Body of pancreas (tissue), 4 donors: ENCODE results near the gene PGC. TPM values are rescaled to one million over a fixed set of nuclear protein-coding genes. Genes with fewer than 3 reads are reported as not detected.

Experiments used
- ATAC-seq: fragments of 150-250 bp; one replicate; pipeline ENCODE4 v1.9.1; 2016
- DNase-seq, 4 donors: peaks; one replicate each; pipeline ENCODE4 v3.0.0-alpha.2; 2019
- H3K27ac ChIP-seq, 4 donors: fragments of 200-600 bp; sonication (generic); 1 replicate in 3 of 4; 2 replicates in 1 of 4; pipeline versions ENCODE4 v1.5.1 to v1.6.1; 2016 to 2019; ENCODE audit warnings: mild to moderate bottlenecking in 1 of 4, mixed read lengths in 1 of 4, moderate library complexity in 1 of 4
- H3K27me3 ChIP-seq, 2 donors: fragments of 200-600 bp; sonication (generic); one replicate each; pipeline ENCODE4 v1.6.0; 2016; ENCODE audit warnings: mild to moderate bottlenecking in 1 of 2
- H3K36me3 ChIP-seq, 2 donors: fragments of 200-600 bp; sonication (generic); replicated peaks in 1 of 2; 2 replicates each; pipeline ENCODE4 v1.5.1; 2016; ENCODE audit warnings: low read depth in 2 of 2; ENCODE audit not compliant: insufficient read depth in 1 of 2
- H3K4me1 ChIP-seq: fragments of 200-600 bp; sonication (generic); one replicate; pipeline ENCODE4 v1.6.0; 2016
- H3K4me3 ChIP-seq, 2 donors: fragments of 200-600 bp; sonication (generic); 1 replicate in 1 of 2; 2 replicates in 1 of 2; pipeline ENCODE4 v1.5.1; 2016 to 2019
- H3K9me3 ChIP-seq, 3 donors: fragments of 200-600 bp; sonication (generic); 1 replicate in 2 of 3; 2 replicates in 1 of 3; pipeline ENCODE4 v1.5.1; 2016
- POLR2A ChIP-seq, 3 donors: fragments of 450-650 bp; IDR thresholded peaks; one replicate each; pipeline ENCODE4 v1.6.1; 2016; ENCODE audit warnings: antibody characterized with exemption in 3 of 3, mild to moderate bottlenecking in 2 of 3
- WGBS, 2 donors: methylation state at CpG; one replicate each; pipeline ENCODE4 v1.1.5; 2017; 5-methylcytosine and 5-hydroxymethylcytosine counted together
- intact Hi-C: fragments of 100-400 bp; cut with DNase I; formaldehyde crosslinking; loops from one replicate; pipeline ENCODE4 v1.15.1; 2023
- total RNA-seq, 2 donors: library from RNA; depleted of rRNA; stranded (reverse); fragments of >200 nt; gene quantifications; one replicate each; pipeline ENCODE4 v1.1.0, GENCODE V29; 2016
- TF ChIP-seq, protein P1 (sequence below), 7 experiments: fragments of 450-650 bp in 4 of 7; fragments of 200-600 bp in 3 of 7; sonication (generic) in 3 of 7; IDR thresholded peaks; one replicate each; pipeline ENCODE4 v1.5.1; 2016 to 2019; ENCODE audit warnings: antibody characterized with exemption in 7 of 7

The PGC gene
- total RNA-seq, 2 donors from 2014 or later, result 48.8 to 91.1 TPM

DNA sequence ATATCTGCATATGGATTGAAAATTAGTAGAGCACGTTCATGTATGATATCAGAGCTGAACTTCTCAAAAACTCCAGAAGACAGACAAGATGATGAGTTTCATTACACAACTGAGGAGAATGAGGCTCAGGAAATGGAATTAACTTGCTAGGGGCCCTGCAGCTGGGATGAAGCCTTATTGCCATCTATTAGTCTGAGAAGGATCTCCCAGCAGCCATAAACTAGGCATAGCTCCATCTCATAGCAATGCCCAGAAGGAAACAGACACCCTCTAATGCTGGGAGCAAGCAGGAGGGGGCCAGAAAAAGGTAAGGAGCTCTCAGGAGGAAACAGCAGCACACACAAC, 29.8 kb downstream of the PGC start:
- H3K27ac ChIP-seq, result no peak overlapping the region
- no peak for TF ChIP-seq POLR2A (IDR thresholded peaks at IDR 0.05)
- TF ChIP-seq, protein P1, sequence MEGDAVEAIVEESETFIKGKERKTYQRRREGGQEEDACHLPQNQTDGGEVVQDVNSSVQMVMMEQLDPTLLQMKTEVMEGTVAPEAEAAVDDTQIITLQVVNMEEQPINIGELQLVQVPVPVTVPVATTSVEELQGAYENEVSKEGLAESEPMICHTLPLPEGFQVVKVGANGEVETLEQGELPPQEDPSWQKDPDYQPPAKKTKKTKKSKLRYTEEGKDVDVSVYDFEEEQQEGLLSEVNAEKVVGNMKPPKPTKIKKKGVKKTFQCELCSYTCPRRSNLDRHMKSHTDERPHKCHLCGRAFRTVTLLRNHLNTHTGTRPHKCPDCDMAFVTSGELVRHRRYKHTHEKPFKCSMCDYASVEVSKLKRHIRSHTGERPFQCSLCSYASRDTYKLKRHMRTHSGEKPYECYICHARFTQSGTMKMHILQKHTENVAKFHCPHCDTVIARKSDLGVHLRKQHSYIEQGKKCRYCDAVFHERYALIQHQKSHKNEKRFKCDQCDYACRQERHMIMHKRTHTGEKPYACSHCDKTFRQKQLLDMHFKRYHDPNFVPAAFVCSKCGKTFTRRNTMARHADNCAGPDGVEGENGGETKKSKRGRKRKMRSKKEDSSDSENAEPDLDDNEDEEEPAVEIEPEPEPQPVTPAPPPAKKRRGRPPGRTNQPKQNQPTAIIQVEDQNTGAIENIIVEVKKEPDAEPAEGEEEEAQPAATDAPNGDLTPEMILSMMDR (IDR thresholded peaks at IDR 0.05), result no peak
- H3K9me3 ChIP-seq, result no peaks in the 10 kb centered on the region
- DNase-seq (no peak), ATAC-seq (no peak)
- WGBS, 2 donors, result 92 to 94% methylated on average over 1 of the region's 1 CpG
- no peak overlapping the region for H3K4me3 ChIP-seq
- intact Hi-C loops, result no loop called here
- H3K27me3 ChIP-seq, result no peaks in the 10 kb centered on the region
- no peaks in the 10 kb centered on the region for H3K36me3 ChIP-seq
- peaks cover 40% of the 10 kb centered on the region for H3K4me1 ChIP-seq

DNA sequence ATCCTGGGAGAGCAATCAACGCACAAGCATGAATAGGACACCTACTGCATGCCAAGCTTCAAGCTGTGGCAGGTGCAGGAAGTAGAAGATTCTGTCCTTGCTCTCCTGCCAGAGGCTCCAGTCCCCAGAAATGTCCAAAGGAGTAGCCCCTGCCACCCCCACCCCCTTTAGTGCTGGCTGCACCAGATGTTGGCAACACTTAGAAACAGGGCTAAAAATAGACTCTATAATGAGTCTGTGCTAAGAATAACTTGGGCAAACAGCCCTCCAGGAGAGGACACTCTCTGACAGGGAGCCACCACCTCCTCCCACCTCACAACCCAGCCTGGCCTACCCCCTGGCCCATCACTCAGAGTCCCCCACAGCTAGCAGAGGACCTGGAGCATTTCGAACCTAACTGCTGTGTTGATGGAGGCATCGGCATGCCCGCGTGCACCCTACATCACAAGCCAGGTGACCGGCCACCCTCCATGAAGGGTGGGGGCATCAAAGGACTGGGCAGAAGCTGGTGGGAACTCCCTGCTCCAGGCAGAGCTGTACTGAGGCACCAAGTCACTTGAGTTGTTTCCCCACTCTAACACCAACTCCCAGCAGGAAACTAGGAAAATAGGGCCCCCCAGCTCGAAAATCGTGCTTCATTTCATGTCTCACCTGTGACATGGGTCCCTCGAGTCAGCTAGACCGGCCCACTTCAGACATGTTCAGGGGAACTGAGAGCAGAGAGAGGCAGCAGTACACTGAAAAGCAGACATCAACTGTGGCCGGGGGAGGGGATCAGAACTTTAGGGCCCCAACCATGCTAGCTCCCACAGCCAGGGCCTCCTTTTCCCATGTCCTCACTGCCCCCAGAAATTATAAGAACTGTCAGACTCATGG, 30.4 kb downstream of the PGC start:
- peaks cover 46% of the 10 kb centered on the region for H3K4me1 ChIP-seq
- H3K27ac ChIP-seq, result no peak overlapping the region
- H3K36me3 ChIP-seq, result no peaks in the 10 kb centered on the region
- WGBS, 2 donors, result 74 to 95% methylated on average over 6 to 10 of the region's 11 CpGs
- H3K9me3 ChIP-seq, result no peaks in the 10 kb centered on the region
- TF ChIP-seq POLR2A (IDR thresholded peaks at IDR 0.05), result no peak
- TF ChIP-seq, protein P1 (IDR thresholded peaks at IDR 0.05), result no peak
- DNase-seq, result peak in 1 of 4 donors; percentile 23
- ATAC-seq, result no peak
- intact Hi-C loops, result no loop called here
- no peaks in the 10 kb centered on the region for H3K27me3 ChIP-seq
- no peak overlapping the region for H3K4me3 ChIP-seq

DNA sequence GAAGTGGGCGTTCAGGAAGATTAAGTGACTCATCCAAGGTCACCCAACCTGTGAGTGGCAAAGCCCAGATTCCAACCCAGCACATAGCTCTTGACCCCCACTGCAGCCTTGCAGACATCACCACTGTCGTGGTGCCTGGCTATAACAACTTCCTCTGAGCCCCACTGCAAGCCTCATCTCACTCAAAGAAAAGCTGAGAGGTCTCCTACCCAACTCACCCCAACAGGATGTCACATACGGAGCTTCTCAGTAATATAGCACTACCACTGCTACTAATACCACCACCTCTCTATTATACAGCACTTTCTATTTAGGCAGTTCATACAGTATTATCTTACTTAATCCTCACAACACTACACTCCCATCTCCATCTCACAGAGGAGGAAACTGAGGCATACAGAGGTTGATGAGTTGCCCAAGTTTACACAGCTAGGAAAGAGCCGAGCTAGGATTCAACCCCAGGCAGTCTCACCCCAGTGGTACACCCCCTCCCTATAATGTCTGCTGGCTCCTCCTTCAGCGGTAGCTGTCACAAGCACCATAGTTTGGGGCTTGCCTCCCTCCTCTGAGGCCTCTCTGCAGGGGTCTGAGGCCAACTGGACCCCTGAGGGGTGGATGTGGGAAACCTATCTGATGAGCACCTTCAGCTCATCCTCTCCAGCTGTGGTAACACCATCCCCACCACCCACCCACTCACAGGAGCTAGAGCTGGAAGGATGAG, 31.2 kb downstream of the PGC start:
- no peak for ATAC-seq
- WGBS, 2 donors, result 65% methylated on average over 5 of the region's 5 CpGs
- Histone ChIP-seq H3K27me3 (no peaks in the 10 kb centered on the region), H3K36me3 (no peaks in the 10 kb centered on the region), H3K27ac (no peak overlapping the region), H3K4me3 (no peak overlapping the region), H3K4me1 (peaks cover 53% of the 10 kb centered on the region), H3K9me3 (no peaks in the 10 kb centered on the region)
- TF ChIP-seq POLR2A (IDR thresholded peaks at IDR 0.05), result no peak
- TF ChIP-seq, protein P1 (IDR thresholded peaks at IDR 0.05), result no peak
- no peak for DNase-seq
- intact Hi-C loops, result no loop called here

DNA sequence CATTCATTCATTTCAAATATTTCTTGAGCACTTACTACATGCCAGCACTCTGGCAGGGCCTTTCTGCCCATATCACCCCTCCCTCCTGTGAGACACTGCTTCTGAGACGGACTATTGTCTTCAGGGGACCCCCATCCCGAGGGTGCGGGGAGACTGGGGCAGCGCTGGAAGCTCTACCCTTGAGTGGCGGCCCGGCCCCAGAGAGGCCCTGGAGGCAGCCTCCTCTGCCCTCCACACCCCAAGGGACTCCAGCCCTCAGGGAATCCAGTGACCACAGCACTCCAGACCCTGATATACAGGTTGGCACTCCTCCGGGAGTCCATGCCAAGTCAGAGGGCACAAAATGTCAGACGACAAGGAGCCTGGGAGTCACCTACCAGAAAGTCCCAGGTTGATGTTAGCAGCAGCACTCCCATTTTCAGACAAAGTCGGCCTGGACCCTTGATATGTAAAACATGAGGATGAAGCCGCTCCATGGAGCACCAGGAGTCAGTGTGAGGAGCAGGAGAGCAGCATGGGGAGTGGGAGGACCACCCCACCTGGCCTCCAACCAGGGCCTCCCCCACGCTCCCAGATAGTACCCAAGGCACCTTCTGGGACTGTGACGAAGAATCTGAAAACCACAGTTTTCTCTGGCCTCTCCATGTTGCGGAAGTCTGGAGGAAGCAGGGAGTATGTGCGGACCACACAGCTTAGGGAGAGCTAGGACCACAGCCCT, 32.5 kb downstream of the PGC start:
- intact Hi-C loops, result no loop called here
- Histone ChIP-seq H3K4me1 (peaks cover 53% of the 10 kb centered on the region), H3K27me3 (no peaks in the 10 kb centered on the region), H3K9me3 (no peaks in the 10 kb centered on the region), H3K36me3 (no peaks in the 10 kb centered on the region), H3K27ac (peak overlapping the region in 2 of 4 donors; percentile 80 to 86), H3K4me3 (no peak overlapping the region)
- TF ChIP-seq, protein P1 (IDR thresholded peaks at IDR 0.05), result no peak
- no peak for TF ChIP-seq POLR2A (IDR thresholded peaks at IDR 0.05)
- no peak for ATAC-seq
- DNase-seq, result no peak
- WGBS, 2 donors, result 88 to 89% methylated on average over 11 to 13 of the region's 14 CpGs
